K562 (cell line): ENCODE results near the gene PCP2. TPM values are rescaled to one million over a fixed set of nuclear protein-coding genes. Genes with fewer than 3 reads are reported as not detected.

ENCODE experiments used
- ATAC-seq: fragments of 200-7000 bp; cut with Tn5 transposase; 3 replicates; pipeline ENCODE4 v1.9.1; 2020; ENCODE audit warnings: moderate library complexity
- BruUV-seq: library from RNA; stranded (reverse); fragments of 400-500 nt; replicated peaks from 2 replicates; lab custom pipeline; 2021; lab: Mats Ljungman, UMichigan
- CTCF ChIA-PET: fragments of 300-600 bp; formaldehyde crosslinking; extraction: SDS; loops from one replicate; lab custom pipeline; 2021; ENCODE audit warnings: low intra/inter-chr PET ratio; lab: Yijun Ruan, JAX
- POLR2A ChIA-PET: fragments of 300-600, 350-650 bp; sonication (Branson Sonifier 250); formaldehyde crosslinking; extraction: SDS; loops from one replicate; lab custom pipeline; 2021; ENCODE audit warnings: antibody characterized with exemption, inconsistent platforms; lab: Yijun Ruan, JAX
- DNase-seq, 4 experiments: peaks; one replicate each; pipeline versions ENCODE4 v3.0.0 to v3.0.0-alpha.2; 2011 to 2018; ENCODE audit warnings: low spot score in 3 of 4, mixed read lengths in 3 of 4; ENCODE audit errors: extremely low read depth in 1 of 4
- FAIRE-seq: peaks from 2 replicates; lab custom pipeline; 2011; peaks lifted over from hg19 to GRCh38; lab: Jason Lieb, UNC
- H2AFZ ChIP-seq: 2 replicates; pipeline ENCODE4 v1.6.0; 2011; ENCODE audit warnings: low read depth, low read length, control low read depth, inconsistent platforms
- H3K27ac ChIP-seq: fragments of 200-600 bp; 3 replicates; pipeline ENCODE4 v1.8.0; 2011; ENCODE audit warnings: low read depth, mild to moderate bottlenecking, control low read depth, inconsistent platforms, low read length, moderate library complexity, mixed read lengths; ENCODE audit errors: extremely low read depth
- H3K27me3 ChIP-seq, 2 experiments: fragments of 300-600 bp in 1 of 2; 2 replicates in 1 of 2; 3 replicates in 1 of 2; pipeline versions ENCODE4 v1.6.0 to v1.8.0; 2011; ENCODE audit warnings: inconsistent platforms in 2 of 2, low read length in 2 of 2, mild to moderate bottlenecking in 1 of 2, mixed read lengths in 1 of 2, moderate library complexity in 1 of 2; ENCODE audit not compliant: control insufficient read depth in 2 of 2, insufficient read depth in 2 of 2
- H3K36me3 ChIP-seq: fragments of 300-600 bp; 3 replicates; pipeline ENCODE4 v1.8.0; 2011; ENCODE audit warnings: mild to moderate bottlenecking, low read length, inconsistent platforms; ENCODE audit not compliant: control insufficient read depth, insufficient read depth
- H3K4me1 ChIP-seq, 2 experiments: fragments of 200-600 bp in 1 of 2; replicated peaks in 1 of 2; 2 replicates in 1 of 2; 3 replicates in 1 of 2; pipeline versions ENCODE4 v1.5.1 to v1.8.0; 2011; ENCODE audit warnings: inconsistent platforms in 2 of 2, low read length in 2 of 2, mild to moderate bottlenecking in 1 of 2, mixed read lengths in 1 of 2, moderate library complexity in 1 of 2; ENCODE audit not compliant: control insufficient read depth in 2 of 2, insufficient read depth in 2 of 2
- H3K4me2 ChIP-seq: 2 replicates; pipeline ENCODE4 v1.6.1; 2011; ENCODE audit warnings: low read length, control low read depth, inconsistent platforms, mixed read lengths; ENCODE audit not compliant: insufficient read depth
- H3K4me3 ChIP-seq: fragments of 200-600 bp; sonication (generic), shearing (Covaris generic); 2 replicates; pipeline ENCODE4 v1.5.1; 2016; ENCODE audit warnings: control low read depth, inconsistent platforms
- H3K79me2 ChIP-seq: fragments of 200-600 bp; 3 replicates; pipeline ENCODE4 v1.8.0; 2011; ENCODE audit warnings: low read length, inconsistent platforms; ENCODE audit not compliant: control insufficient read depth, insufficient read depth
- H3K9ac ChIP-seq, 2 experiments: 2 replicates each; pipeline versions ENCODE4 v1.6.0 to v1.6.1; 2011; ENCODE audit warnings: low read depth in 2 of 2, low read length in 2 of 2, control low read depth in 1 of 2, inconsistent platforms in 1 of 2, mild to moderate bottlenecking in 1 of 2, mixed read lengths in 1 of 2; ENCODE audit not compliant: insufficient read depth in 1 of 2
- H3K9me1 ChIP-seq: one replicate; pipeline ENCODE4 v1.6.0; 2011; ENCODE audit warnings: inconsistent platforms, mild to moderate bottlenecking, low read length, moderate library complexity; ENCODE audit not compliant: control insufficient read depth, insufficient read depth
- H3K9me3 ChIP-seq: replicated peaks from 2 replicates; pipeline ENCODE4 v1.5.1; 2011; ENCODE audit warnings: low read depth, low read length, inconsistent platforms; ENCODE audit not compliant: control insufficient read depth, insufficient read depth
- H4K20me1 ChIP-seq: replicated peaks from 2 replicates; pipeline ENCODE4 v1.6.1; 2011; ENCODE audit warnings: low read length, inconsistent platforms, mixed read lengths; ENCODE audit not compliant: control insufficient read depth, insufficient read depth
- ATF4 ChIP-seq: fragments of 450-650 bp; formaldehyde crosslinking; IDR thresholded peaks from 2 replicates; pipeline ENCODE4 v1.4.0; 2022; ENCODE audit warnings: mild to moderate bottlenecking, moderate library complexity
- EGR1 ChIP-seq: fragments of 450-650 bp; conservative IDR thresholded peaks from 2 replicates; pipeline ENCODE4 v1.6.1; 2017; ENCODE audit warnings: mild to moderate bottlenecking
- ELF2 ChIP-seq: fragments of 250-450 bp; sonication (Bioruptor Pico); IDR thresholded peaks from 2 replicates; pipeline ENCODE4 v1.5.0; 2021; ENCODE audit warnings: mild to moderate bottlenecking
- POLR2G ChIP-seq: fragments of 200-400 bp; formaldehyde crosslinking; IDR thresholded peaks from 2 replicates; pipeline ENCODE4 v1.6.1; 2017; ENCODE audit warnings: low read depth, mild to moderate bottlenecking, antibody characterized with exemption, low read length, moderate library complexity
- SRSF1 ChIP-seq: fragments of 200-400 bp; formaldehyde crosslinking; IDR thresholded peaks from 2 replicates; pipeline ENCODE4 v1.6.1; 2017; ENCODE audit warnings: mild to moderate bottlenecking, low read depth, low read length, moderate library complexity
- USF2 ChIP-seq: sonication (generic); formaldehyde crosslinking; IDR thresholded peaks from 2 replicates; pipeline ENCODE4 v1.5.0; 2020; ENCODE audit warnings: missing genetic modification reagents
- WGBS: fragments of 100-300 bp; shearing (Covaris generic); methylation state at CpG from one replicate; pipeline ENCODE4 v1.1.6; 2016; ENCODE audit warnings: low coverage, mixed read lengths; ENCODE audit not compliant: insufficient coverage; ENCODE audit errors: missing lambda C conversion rate; 5-methylcytosine and 5-hydroxymethylcytosine counted together
- in situ Hi-C: fragments of 300-500 bp; cut with MboI; formaldehyde crosslinking; loops from 4 replicates; pipeline ENCODE4 v1.15.0; 2018; ENCODE audit warnings: inconsistent platforms, mixed read lengths
- intact Hi-C: fragments of 100-400 bp; cut with micrococcal nuclease; formaldehyde crosslinking; loops from 2 replicates; pipeline ENCODE4 v1.14.2; 2022
- polyA plus RNA-seq, 8 experiments: library from polyadenylated mRNA; depleted of rRNA in 4 of 8; stranded (reverse) in 5 of 8; unstranded in 3 of 8; fragments of >200 nt; fragmentation: Nextera tagmentation in 2 of 8; fragmentation: Illumina TruSeq in 1 of 8; extraction: Ambion mirVana in 2 of 8; extraction: Trizol in 1 of 8; gene quantifications; 2 replicates each; pipeline versions ENCODE4 v1.2.1 to v1.2.3, GENCODE V29; 2011 to 2014; ENCODE audit warnings: inconsistent platforms in 1 of 8, missing spikeins in 1 of 8
- total RNA-seq, 7 experiments: library from RNA; depleted of rRNA in 6 of 7; stranded (reverse); fragments of >200 nt in 6 of 7; fragmentation: Illumina TruSeq in 2 of 7; extraction: Trizol in 2 of 7; gene quantifications; 2 replicates each; pipeline versions ENCODE4 v1.2.1 to v1.2.3, GENCODE V29; 2011 to 2021; ENCODE audit warnings: low replicate concordance in 1 of 7

Gene PCP2
- total and polyA plus RNA-seq, 9 of the 15 experiments (the other 6 are each of a cell fraction or from before 2014, with no cell fraction given) = 0.17 to 1.3 (median 0.49) TPM; not detected in 3

- no peak overlapping the region for H2AFZ ChIP-seq
- TF ChIP-seq SRSF1 = no peak
- no peak for TF ChIP-seq ATF4 (CRISPR knock-in tag)
- TF ChIP-seq POLR2G = peak; percentile 59
- TF ChIP-seq EGR1 = 0 out of 2 replicates have a peak, but pooled peaks have one; percentile 13
- no peak for TF ChIP-seq ELF2 (CRISPR knock-in tag)
- no peak for TF ChIP-seq USF2 (CRISPR knock-in tag)
- ATAC-seq = no peak
- H3K79me2 ChIP-seq = no peaks in the 10 kb centered on the region
- no TSS peak for BruUV-seq
- DNase-seq = no peak
- no peak for FAIRE-seq
- peaks cover 43% of the 10 kb centered on the region; the same call in 2 of the 3 replicates for H3K36me3 ChIP-seq
- H3K4me2 ChIP-seq = no peak overlapping the region
- H3K27ac ChIP-seq = no peak overlapping the region
- CTCF ChIA-PET = no interaction called here
- no peak overlapping the region for H3K4me3 ChIP-seq
- 95% methylated on average over 15 of the region's 26 CpGs for WGBS
- H4K20me1 ChIP-seq = peaks cover 7% of the 10 kb centered on the region
- H3K27me3 ChIP-seq = no peaks in the 10 kb centered on the region
- H3K9ac ChIP-seq = no peak overlapping the region
- POLR2A ChIA-PET = interaction anchor here (0.6 to 2.9 kb wide), 2 partner anchors 9 to 44 kb away, joined by 4 to 18 read pairs; partner anchors contain the start of gene STXBP2
- no peaks in the 10 kb centered on the region for H3K9me1 ChIP-seq
- no peaks in the 10 kb centered on the region for H3K9me3 ChIP-seq
- peaks cover 0 to 47% of the 10 kb centered on the region in 2 experiments; a peak in 4 of 5 replicates for H3K4me1 ChIP-seq
- in situ Hi-C loops (no loop called here), intact Hi-C loops (no loop called here)
These were observed 13.6 kb upstream of the PCP2 start for GRCh38 chr19:7647156-7647555.
